ENCODE data around the gene KLHDC9.

DNA sequence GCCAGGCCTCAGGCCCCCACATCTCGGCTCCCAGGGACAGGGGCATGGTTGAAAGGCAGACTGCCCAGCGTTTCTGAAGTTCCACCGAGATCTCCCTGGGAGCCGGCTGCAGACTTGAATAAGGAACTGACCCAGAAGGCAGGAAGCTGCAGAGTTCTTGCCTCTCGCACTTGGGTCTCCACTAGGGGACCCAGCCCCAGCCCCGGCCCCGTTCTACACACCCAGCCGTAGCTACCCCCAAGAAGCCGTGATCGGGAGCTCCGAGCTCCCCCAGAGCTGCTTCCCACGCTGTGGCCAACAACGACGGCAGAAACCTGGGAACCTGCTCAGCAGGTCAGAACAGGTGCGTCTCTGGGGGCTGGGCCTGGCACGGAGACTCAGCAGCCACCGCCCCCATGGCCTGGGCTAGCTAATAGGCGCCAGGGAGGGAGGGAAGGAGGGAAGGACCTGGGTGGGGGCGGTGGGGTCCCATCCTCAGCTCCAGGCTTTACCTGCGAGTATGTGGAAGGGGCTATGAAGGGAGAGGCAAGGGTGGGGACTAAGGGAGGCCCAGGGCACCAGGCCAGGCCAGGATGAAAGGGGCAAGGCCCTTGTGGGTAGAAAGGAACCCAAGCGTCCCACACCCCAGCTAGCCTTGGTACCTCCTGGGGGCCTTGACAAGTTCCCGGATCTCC, 8.8 kb upstream of the KLHDC9 start, which contains the start of gene NECTIN4:
- TF ChIP-seq SP1 (IDR thresholded peaks at IDR 0.05) (no peak), PKNOX1 (IDR thresholded peaks at IDR 0.05) (no peak), BHLHE40 (IDR thresholded peaks at IDR 0.05; ENCODE audit: borderline replicate concordance) (no peak), SUZ12 (IDR thresholded peaks at IDR 0.05) (no peak), LEF1 (IDR thresholded peaks at IDR 0.05; ENCODE audit: borderline replicate concordance) (no peak), FOXK2 (IDR thresholded peaks at IDR 0.05) (no peak), ELF4 (IDR thresholded peaks at IDR 0.05) (no peak), L3MBTL2 (conservative IDR thresholded peaks at IDR 0.05) (no peak), ARNT (IDR thresholded peaks at IDR 0.05) (no peak), FOXM1 (IDR thresholded peaks at IDR 0.05; ENCODE audit: borderline replicate concordance) (no peak), FOXA1 (IDR thresholded peaks at IDR 0.05) (no peak), NFRKB (IDR thresholded peaks at IDR 0.05) (no peak)

Data from HEK293T (cell line).